Muscle of leg (tissue), 11 donors: Measurements from ENCODE around the gene SWAP70. TPM values are rescaled to one million over a fixed set of nuclear protein-coding genes. Genes with fewer than 3 reads are reported as not detected.

Experiments
- DNase-seq: peaks from one replicate; pipeline ENCODE4 v3.0.0; 2013
- H3K27ac ChIP-seq: one replicate; pipeline ENCODE4 v1.5.1; 2013; ENCODE audit warnings: mild to moderate bottlenecking, low read length, control low read depth
- H3K27me3 ChIP-seq: one replicate; pipeline ENCODE4 v1.6.1; 2013; ENCODE audit warnings: low read length; ENCODE audit not compliant: control insufficient read depth, insufficient read depth
- H3K36me3 ChIP-seq: one replicate; pipeline ENCODE4 v1.6.1; 2013; ENCODE audit warnings: low read length; ENCODE audit not compliant: control insufficient read depth, insufficient read depth
- H3K4me1 ChIP-seq: one replicate; pipeline ENCODE4 v1.6.1; 2013; ENCODE audit warnings: low read length; ENCODE audit not compliant: control insufficient read depth, insufficient read depth
- H3K4me3 ChIP-seq: one replicate; pipeline ENCODE4 v1.5.1; 2013; ENCODE audit warnings: low read length, control low read depth
- H3K9me3 ChIP-seq: replicated peaks from 2 replicates; pipeline ENCODE4 v1.6.1; 2013; ENCODE audit warnings: low read depth, low read length; ENCODE audit not compliant: control insufficient read depth
- WGBS: methylation state at CpG from one replicate; pipeline ENCODE4 v1.1.5; 2013; ENCODE audit warnings: missing lambda C conversion rate; ENCODE audit not compliant: insufficient coverage; 5-methylcytosine and 5-hydroxymethylcytosine counted together
- polyA plus RNA-seq, 8 donors: library from polyadenylated mRNA; unstranded; fragments of 120-200 nt; gene quantifications; one replicate each; pipeline versions ENCODE4 v1.2.1 to v1.2.3, GENCODE V29; 2013; ENCODE audit warnings: inconsistent platforms in 1 of 8, low replicate concordance in 1 of 8; ENCODE audit not compliant: insufficient read length in 8 of 8, insufficient read depth in 1 of 8
- total RNA-seq: library from RNA; stranded (reverse); fragments of 120-200 nt; gene quantifications from one replicate; pipeline ENCODE4 v1.2.4, GENCODE V29; 2013

The SWAP70 gene
- total and polyA plus RNA-seq, 9 donors: 9.1 to 18.5 (median 12.4) TPM

DNA sequence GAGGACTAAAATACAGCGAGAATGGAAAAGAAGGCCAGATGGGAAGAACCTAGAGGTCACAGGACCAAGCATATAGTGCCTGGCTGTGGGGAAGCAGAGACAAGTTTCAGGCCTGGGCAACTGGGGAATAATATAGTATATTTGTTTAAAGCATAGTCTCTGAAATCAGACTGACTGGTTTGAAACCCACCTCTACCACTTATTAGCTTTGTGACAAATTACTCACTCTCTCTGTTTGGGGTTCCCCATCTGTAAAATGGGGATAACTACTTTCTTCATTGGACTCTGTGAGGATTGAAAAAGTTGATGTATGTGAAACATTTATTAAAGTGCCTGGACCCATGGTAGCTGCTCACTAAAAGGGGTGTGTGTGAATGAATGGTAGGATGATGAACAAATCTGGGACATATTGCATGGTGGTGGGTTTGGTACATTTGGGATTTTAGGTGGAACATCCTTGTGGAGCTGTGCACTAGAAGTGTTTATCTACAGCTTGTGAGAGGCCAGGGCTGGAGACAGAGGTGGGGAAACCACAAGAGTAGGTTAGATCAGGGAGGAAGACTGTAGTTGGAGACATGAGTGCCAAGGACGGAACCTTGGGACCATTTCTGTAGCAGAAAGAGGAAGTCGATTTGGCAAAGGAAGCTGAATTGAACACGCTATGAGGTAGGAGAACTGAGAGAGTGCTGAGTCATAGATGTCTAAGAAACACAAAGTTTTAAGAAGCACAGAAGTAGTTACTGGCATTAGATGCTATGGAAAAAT lies 52.6 kb downstream of the SWAP70 start:
- Histone ChIP-seq H3K4me1 (peaks cover 25% of the 10 kb centered on the region), H3K4me3 (no peak overlapping the region), H3K27ac (peak overlapping the region; percentile 88), H3K27me3 (no peaks in the 10 kb centered on the region), H3K36me3 (no peaks in the 10 kb centered on the region), H3K9me3 (no peaks in the 10 kb centered on the region)
- 48% methylated on average over 4 of the region's 4 CpGs for WGBS
- DNase-seq: peak; percentile 94

GRCh38 chr11:9717040-9717357 lies 53.1 kb downstream of the SWAP70 start:
- WGBS: 20% methylated on average over 2 of the region's 3 CpGs
- H3K4me1 ChIP-seq: peaks cover 25% of the 10 kb centered on the region
- no peak for DNase-seq
- H3K36me3 ChIP-seq: no peaks in the 10 kb centered on the region
- H3K27ac ChIP-seq: peak overlapping the region; percentile 88
- H3K4me3 ChIP-seq: no peak overlapping the region
- H3K9me3 ChIP-seq: no peaks in the 10 kb centered on the region
- no peaks in the 10 kb centered on the region for H3K27me3 ChIP-seq

- Histone ChIP-seq H3K9me3 (no peaks in the 10 kb centered on the region), H3K36me3 (no peaks in the 10 kb centered on the region), H3K27me3 (no peaks in the 10 kb centered on the region), H3K4me1 (peaks cover 25% of the 10 kb centered on the region), H3K27ac (peak overlapping the region; percentile 88), H3K4me3 (no peak overlapping the region)
- no peak for DNase-seq
- 21% methylated on average over 2 of the region's 2 CpGs for WGBS
These were observed 53.8 kb downstream of the SWAP70 start for GRCh38 chr11:9717719-9718118.

DNA sequence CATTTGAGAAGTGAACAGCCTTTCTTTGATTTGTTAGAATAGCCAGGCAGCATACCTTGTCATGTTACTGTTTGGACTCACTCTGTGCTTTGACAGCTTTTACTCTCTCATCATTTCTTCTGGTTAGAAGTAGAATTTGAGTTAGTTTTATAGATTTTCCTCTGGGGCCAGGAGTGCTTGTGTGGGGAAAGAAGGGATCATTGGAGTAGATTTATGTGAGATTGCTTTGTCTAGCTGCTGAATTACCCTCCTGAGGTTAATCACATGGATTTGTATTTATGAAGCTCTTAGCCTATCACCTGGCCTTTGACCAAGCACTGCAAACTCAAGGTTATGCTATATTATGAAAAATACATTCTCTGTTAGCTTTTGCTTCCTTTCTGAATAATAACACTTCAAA lies 54.3 kb downstream of the SWAP70 start:
- H3K4me1 ChIP-seq: peaks cover 25% of the 10 kb centered on the region

GRCh38 chr11:9719566-9720289 lies 55.9 kb downstream of the SWAP70 start:
- no peak overlapping the region for H3K4me3 ChIP-seq
- WGBS: 50% methylated on average over 1 of the region's 4 CpGs
- H3K27ac ChIP-seq: peak overlapping the region; percentile 85
- no peaks in the 10 kb centered on the region for H3K9me3 ChIP-seq
- DNase-seq: peak; percentile 72
- no peaks in the 10 kb centered on the region for H3K27me3 ChIP-seq
- peaks cover 25% of the 10 kb centered on the region for H3K4me1 ChIP-seq
- H3K36me3 ChIP-seq: no peaks in the 10 kb centered on the region

More for the DNA sequence above, 54.3 kb downstream of the SWAP70 start:
- peak overlapping the region; percentile 88 for H3K27ac ChIP-seq
- H3K9me3 ChIP-seq: no peaks in the 10 kb centered on the region
- H3K27me3 ChIP-seq: no peaks in the 10 kb centered on the region
- peak; percentile 32 for DNase-seq
- no peaks in the 10 kb centered on the region for H3K36me3 ChIP-seq
- H3K4me3 ChIP-seq: no peak overlapping the region

DNA sequence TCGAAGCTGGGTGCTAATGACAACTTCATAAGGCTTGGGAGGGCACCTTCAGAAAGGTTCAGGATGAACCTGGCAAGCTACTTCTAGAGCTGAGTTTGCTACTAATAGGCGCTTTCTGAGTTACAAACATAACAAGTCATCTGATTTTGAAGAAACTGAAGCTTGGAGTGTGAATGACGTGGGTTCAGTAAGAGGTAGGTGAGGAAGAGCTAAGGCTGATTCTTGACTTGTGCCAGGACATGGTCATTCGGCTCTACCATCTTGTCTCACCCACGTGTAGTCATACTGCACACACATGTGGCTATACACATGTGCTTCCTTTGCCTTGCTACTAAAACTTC lies 56.4 kb downstream of the SWAP70 start:
- Histone ChIP-seq H3K36me3 (no peaks in the 10 kb centered on the region), H3K27me3 (no peaks in the 10 kb centered on the region), H3K27ac (peak overlapping the region; percentile 85), H3K4me1 (peaks cover 25% of the 10 kb centered on the region), H3K9me3 (no peaks in the 10 kb centered on the region), H3K4me3 (no peak overlapping the region)
- peak; percentile 22 for DNase-seq
- WGBS: 67% methylated on average over 3 of the region's 5 CpGs

GRCh38 chr11:9722023-9722422 lies 58.1 kb downstream of the SWAP70 start:
- H3K4me1 ChIP-seq: peaks cover 20% of the 10 kb centered on the region
- 100% methylated on average over 4 of the region's 4 CpGs for WGBS
- no peaks in the 10 kb centered on the region for H3K9me3 ChIP-seq
- peaks cover 2% of the 10 kb centered on the region for H3K36me3 ChIP-seq
- no peaks in the 10 kb centered on the region for H3K27me3 ChIP-seq
- no peak overlapping the region for H3K4me3 ChIP-seq
- H3K27ac ChIP-seq: no peak overlapping the region
- DNase-seq: no peak

GRCh38 chr11:9722893-9723292 lies 59.0 kb downstream of the SWAP70 start:
- peaks cover 15% of the 10 kb centered on the region for H3K4me1 ChIP-seq
- no peak overlapping the region for H3K4me3 ChIP-seq
- no peaks in the 10 kb centered on the region for H3K9me3 ChIP-seq
- H3K27me3 ChIP-seq: no peaks in the 10 kb centered on the region
- peaks cover 2% of the 10 kb centered on the region for H3K36me3 ChIP-seq
- no peak for DNase-seq
- no peak overlapping the region for H3K27ac ChIP-seq
- WGBS: 92% methylated on average over 2 of the region's 2 CpGs

GRCh38 chr11:9726321-9727022 lies 62.6 kb downstream of the SWAP70 start:
- no peak for DNase-seq
- H3K4me1 ChIP-seq: no peaks in the 10 kb centered on the region
- H3K36me3 ChIP-seq: peaks cover 6% of the 10 kb centered on the region
- no peaks in the 10 kb centered on the region for H3K27me3 ChIP-seq
- H3K9me3 ChIP-seq: no peaks in the 10 kb centered on the region
- WGBS: no CpG with 5 or more reads among the region's 3 CpGs
- H3K4me3 ChIP-seq: no peak overlapping the region
- no peak overlapping the region for H3K27ac ChIP-seq

GRCh38 chr11:9728058-9728457 lies 64.2 kb downstream of the SWAP70 start:
- no peak for DNase-seq
- WGBS: no CpG with 5 or more reads among the region's 3 CpGs
- peaks cover 9% of the 10 kb centered on the region for H3K36me3 ChIP-seq

More at GRCh38 chr11:9728058-9728457, 64.2 kb downstream of the SWAP70 start:
- H3K4me3 ChIP-seq: no peak overlapping the region
- no peaks in the 10 kb centered on the region for H3K9me3 ChIP-seq
- no peak overlapping the region for H3K27ac ChIP-seq
- no peaks in the 10 kb centered on the region for H3K27me3 ChIP-seq
- no peaks in the 10 kb centered on the region for H3K4me1 ChIP-seq
